DND-41 (cell line): ENCODE data around the gene PRR5.

ENCODE experiments used
- EZH2 ChIP-seq: IDR thresholded peaks from 3 replicates; pipeline ENCODE4 v1.6.1; 2012; ENCODE audit warnings: borderline replicate concordance, low read depth, mild to moderate bottlenecking, moderate library complexity, low read length, inconsistent platforms; ENCODE audit not compliant: severe bottlenecking
- TF ChIP-seq, protein P1 (sequence below): IDR thresholded peaks from 2 replicates; pipeline ENCODE4 v1.5.1; 2012; ENCODE audit warnings: borderline replicate concordance, low read length, moderate library complexity, mild to moderate bottlenecking; ENCODE audit not compliant: poor library complexity, severe bottlenecking; ENCODE audit errors: extremely low read depth

DNA sequence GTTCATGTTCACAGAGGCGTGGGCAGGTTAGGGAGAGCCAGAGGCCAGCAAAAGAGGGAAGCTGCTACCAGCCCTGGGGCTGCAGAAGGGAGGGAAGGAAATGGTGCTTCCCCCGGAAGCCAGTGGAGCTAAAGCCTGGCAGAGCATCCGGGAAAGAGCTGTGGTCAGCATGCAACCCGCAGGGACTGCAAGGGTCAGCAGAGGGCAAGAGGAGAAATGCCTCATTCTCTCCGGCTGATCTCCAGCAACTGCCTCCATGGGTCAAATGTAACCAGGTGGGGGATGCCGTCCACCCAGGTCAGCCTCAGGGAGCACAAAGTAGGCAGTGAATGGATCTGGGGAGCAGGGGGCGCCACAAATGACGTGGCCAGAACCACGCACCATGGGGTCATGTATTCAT, 36.9 kb upstream of the PRR5 start:
- TF ChIP-seq, protein P1, sequence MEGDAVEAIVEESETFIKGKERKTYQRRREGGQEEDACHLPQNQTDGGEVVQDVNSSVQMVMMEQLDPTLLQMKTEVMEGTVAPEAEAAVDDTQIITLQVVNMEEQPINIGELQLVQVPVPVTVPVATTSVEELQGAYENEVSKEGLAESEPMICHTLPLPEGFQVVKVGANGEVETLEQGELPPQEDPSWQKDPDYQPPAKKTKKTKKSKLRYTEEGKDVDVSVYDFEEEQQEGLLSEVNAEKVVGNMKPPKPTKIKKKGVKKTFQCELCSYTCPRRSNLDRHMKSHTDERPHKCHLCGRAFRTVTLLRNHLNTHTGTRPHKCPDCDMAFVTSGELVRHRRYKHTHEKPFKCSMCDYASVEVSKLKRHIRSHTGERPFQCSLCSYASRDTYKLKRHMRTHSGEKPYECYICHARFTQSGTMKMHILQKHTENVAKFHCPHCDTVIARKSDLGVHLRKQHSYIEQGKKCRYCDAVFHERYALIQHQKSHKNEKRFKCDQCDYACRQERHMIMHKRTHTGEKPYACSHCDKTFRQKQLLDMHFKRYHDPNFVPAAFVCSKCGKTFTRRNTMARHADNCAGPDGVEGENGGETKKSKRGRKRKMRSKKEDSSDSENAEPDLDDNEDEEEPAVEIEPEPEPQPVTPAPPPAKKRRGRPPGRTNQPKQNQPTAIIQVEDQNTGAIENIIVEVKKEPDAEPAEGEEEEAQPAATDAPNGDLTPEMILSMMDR: no peak
- no peak for TF ChIP-seq EZH2
